Left renal cortex interstitium (tissue), 4 donors: Measurements from ENCODE around the gene SYNRG. TPM values are rescaled to one million over a fixed set of nuclear protein-coding genes. Genes with fewer than 3 reads are reported as not detected.

ENCODE experiments used
- DNase-seq, 4 donors: peaks; one replicate each; pipeline ENCODE4 v3.0.0-alpha.2; 2013; ENCODE audit warnings: low read depth in 4 of 4, low spot score in 2 of 4, missing footprints in 1 of 4
- polyA plus RNA-seq, 4 donors: library from polyadenylated mRNA; unstranded; fragments of 120-200 nt; gene quantifications; one replicate each; pipeline ENCODE4 v1.2.1, GENCODE V29; 2013; ENCODE audit not compliant: insufficient read length in 4 of 4

SYNRG gene
- polyA plus RNA-seq, 4 donors = 35.9 to 46.5 (median 42.4) TPM

DNA sequence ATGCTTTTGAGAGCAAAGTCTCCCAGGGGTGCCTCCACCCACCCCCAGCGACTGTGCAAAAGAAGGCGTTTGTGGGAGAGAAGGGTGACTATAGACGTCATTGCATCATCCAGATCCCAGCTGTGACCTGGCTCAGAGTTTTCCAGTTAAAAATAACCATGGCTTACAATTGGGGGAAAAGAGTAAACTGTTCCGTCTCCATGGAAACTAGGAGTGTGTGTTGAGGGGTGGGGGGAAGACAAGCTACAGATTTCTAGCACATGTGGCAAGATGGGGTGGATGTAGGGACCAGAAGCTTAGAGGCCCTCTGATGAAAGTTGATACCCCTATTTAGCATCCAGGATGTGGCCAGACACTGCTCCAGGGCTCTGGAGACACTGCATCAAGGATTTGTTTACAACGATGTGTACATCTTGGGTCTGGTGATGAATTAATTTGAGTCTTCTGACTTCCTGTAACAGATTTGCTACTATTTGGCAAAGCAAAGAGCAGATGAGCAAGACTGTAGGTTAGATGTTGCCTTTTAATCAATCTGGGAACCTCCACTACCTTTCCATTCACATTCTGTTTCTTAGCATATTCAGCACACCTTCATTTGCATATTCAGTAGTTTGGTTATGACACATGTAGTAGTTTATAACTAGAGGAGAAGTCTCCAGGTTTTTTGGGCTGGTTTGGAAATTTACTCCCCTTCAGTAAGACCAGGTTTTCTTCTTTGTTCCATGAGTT is 125.7 kb downstream of the SYNRG start:
- DNase-seq = no peak

GRCh38 chr17:37481001-37481665 is 128.1 kb downstream of the SYNRG start:
- no peak for DNase-seq

DNA sequence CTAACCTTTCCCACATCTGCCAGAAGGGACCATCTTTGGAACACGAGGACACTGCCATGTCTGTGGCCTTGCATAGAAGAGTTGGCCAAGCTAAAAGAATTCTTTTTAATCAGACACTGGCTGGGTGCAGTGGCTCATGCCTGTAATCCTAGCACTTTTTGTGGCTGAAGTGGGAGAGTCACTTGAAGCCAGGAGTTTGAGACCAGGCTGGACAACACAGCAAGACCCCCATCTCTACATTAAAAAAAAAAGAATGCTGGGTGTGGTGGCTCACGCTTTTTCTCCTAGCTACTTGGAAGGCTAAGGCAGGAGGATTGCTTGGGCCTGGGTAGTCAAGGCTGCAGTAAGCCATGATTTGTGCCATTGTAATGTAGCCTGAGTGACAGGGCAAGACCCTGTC is 128.8 kb downstream of the SYNRG start:
- no peak for DNase-seq

GRCh38 chr17:37479025-37479424 is 130.2 kb downstream of the SYNRG start:
- no peak for DNase-seq

GRCh38 chr17:37478187-37478586 is 131.0 kb downstream of the SYNRG start:
- no peak for DNase-seq

- DNase-seq = no peak
Observed at GRCh38 chr17:37476431-37477120, 132.6 kb downstream of the SYNRG start.

- no peak for DNase-seq
Observed at GRCh38 chr17:37475731-37476420, 133.3 kb downstream of the SYNRG start.

DNA sequence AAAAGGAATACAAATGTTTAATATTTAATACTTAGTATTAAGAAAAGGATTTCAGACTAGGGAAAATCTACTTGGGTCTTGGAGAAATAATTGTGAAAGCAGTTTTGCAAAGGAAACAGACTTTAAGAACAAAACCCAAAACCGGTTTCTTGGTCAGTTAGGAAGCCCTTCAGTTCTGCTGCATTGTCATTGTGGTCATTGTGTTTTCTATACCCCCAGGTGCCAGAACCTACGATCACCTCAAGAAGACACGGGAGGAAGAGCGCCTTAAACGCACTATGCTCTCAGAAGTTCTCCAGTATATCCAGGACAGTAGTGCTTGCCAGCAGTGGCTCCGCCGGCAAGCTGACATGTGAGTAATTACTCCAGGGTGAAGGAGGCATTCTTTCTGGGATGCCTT is 139.0 kb downstream of the SYNRG start:
- DNase-seq = no peak

GRCh38 chr17:37466471-37466870 is 142.7 kb downstream of the SYNRG start:
- DNase-seq = no peak

GRCh38 chr17:37465069-37465616 is 144.1 kb downstream of the SYNRG start:
- no peak for DNase-seq

Other genes with a start within 250 kb of the SYNRG start
- under 1 TPM in 2 of 4 donors, not detected in 2; 0.38 to 0.42 TPM for gene C17orf78, start 233.4 kb downstream of the SYNRG start, polyA plus RNA-seq
- gene ACACA, start 202.6 kb downstream of the SYNRG start, polyA plus RNA-seq = 10 to 100 TPM; 31.1 to 50.1 (median 38.6) TPM
- gene TADA2A, start 202.5 kb downstream of the SYNRG start, polyA plus RNA-seq = 10 to 100 TPM; 12.9 to 29.1 (median 26.9) TPM
- gene DUSP14, start 119.5 kb downstream of the SYNRG start, polyA plus RNA-seq = 10 to 100 TPM; 14.0 to 16.5 (median 15.3) TPM
- gene DDX52, start 34.0 kb upstream of the SYNRG start, polyA plus RNA-seq = 10 to 100 TPM; 36.3 to 45.3 (median 42.1) TPM
- 100 to 1,000 TPM; 100 to 128 (median 113) TPM for gene HNF1B, start 135.6 kb upstream of the SYNRG start, polyA plus RNA-seq